ENCODE data around the gene ALAD.

- TF ChIP-seq EZH2 (IDR thresholded peaks at IDR 0.05; ENCODE audit: borderline replicate concordance, low read depth, low read length, severe bottlenecking), result no peak
- no peak for TF ChIP-seq CTCF (IDR thresholded peaks at IDR 0.05; ENCODE audit: borderline replicate concordance, extremely low read depth, low read length, poor library complexity, severe bottlenecking)
These were observed 8.4 kb upstream of the ALAD start for GRCh38 chr9:113409481-113409880.

Data from DND-41 (cell line).